Measurements from ENCODE around the gene TAS2R31.
"Not testable (repeated sequence)": the region's sequence is repeated elsewhere in the genome, so short reads cannot be mapped to it uniquely, and the experiment has no call there.

TAS2R31 gene

DNA sequence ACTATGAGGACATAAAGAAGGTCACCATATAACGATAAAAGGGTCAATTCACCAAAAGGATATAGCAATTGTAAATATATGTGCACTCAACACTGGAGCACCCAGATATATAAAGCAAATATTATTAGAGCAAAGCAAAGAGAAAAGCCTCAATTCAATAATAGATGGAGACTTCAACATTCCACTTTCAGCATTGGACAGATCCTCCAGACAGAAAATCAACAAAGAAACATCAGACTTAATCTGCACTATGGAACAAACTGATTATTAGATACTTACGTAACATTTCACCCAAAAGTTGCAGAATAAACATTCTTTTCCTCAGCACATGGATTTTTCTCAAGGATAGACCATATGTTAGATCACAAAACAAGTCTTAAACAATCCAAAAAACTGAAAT, 10.2 kb upstream of the TAS2R31 start:
- H3K9ac ChIP-seq (ENCODE audit: low read depth, low read length, poor library complexity); DNase-seq (ENCODE audit: low spot score); H3K14ac ChIP-seq (ENCODE audit: low read length); H2BK5ac ChIP-seq (ENCODE audit: low read length); H4K8ac ChIP-seq (ENCODE audit: low read depth, low read length); H4K91ac ChIP-seq (ENCODE audit: low read depth, low read length, poor library complexity); H3K23ac ChIP-seq (ENCODE audit: low read depth, low read length, poor library complexity); H2AFZ ChIP-seq (ENCODE audit: low read length); H3K18ac ChIP-seq (ENCODE audit: low read length); H3K4ac ChIP-seq (ENCODE audit: low read length); H3K27ac ChIP-seq (replicated peaks; ENCODE audit: low read length); H3K4me1 ChIP-seq (ENCODE audit: control insufficient read depth in 2 of 2, insufficient read depth in 1 of 2, low read depth in 1 of 2, low read length in 2 of 2); H2BK120ac ChIP-seq (ENCODE audit: low read depth, low read length); H2AK5ac ChIP-seq (ENCODE audit: low read depth, low read length); H3K4me2 ChIP-seq (ENCODE audit: insufficient read depth, low read length, poor library complexity, severe bottlenecking); H2BK12ac ChIP-seq (ENCODE audit: low read length); H2BK15ac ChIP-seq (ENCODE audit: low read length); H3K4me3 ChIP-seq (ENCODE audit: low read length in 2 of 2); H3K79me1 ChIP-seq (ENCODE audit: low read depth, low read length); H3K27me3 ChIP-seq (ENCODE audit: control insufficient read depth in 3 of 3, insufficient read depth in 3 of 3, low read depth in 1 of 3, low read length in 3 of 3): not testable (repeated sequence)
- WGBS, 2 donors (ENCODE audit: extremely low coverage in 2 of 2, insufficient read length in 2 of 2, insufficient replicate concordance in 1 of 2) = no CpG with 5 or more reads among the region's 2 CpGs
- Histone ChIP-seq H3K9me3 (replicated peaks in 1 of 2; ENCODE audit: control insufficient read depth in 2 of 2, insufficient read depth in 1 of 2, low read depth in 1 of 2, low read length in 2 of 2) (peaks cover 0 to 11% of the 10 kb centered on the region in 2 donors), H3K36me3 (replicated peaks in 1 of 2; ENCODE audit: control insufficient read depth in 2 of 2, insufficient read depth in 2 of 2, low read length in 2 of 2) (peaks cover 2 to 33% of the 10 kb centered on the region in 2 donors)

GRCh38 chr12:11040162-11040561, 9.0 kb upstream of the TAS2R31 start:
- no peak overlapping the region for H2AK5ac ChIP-seq (ENCODE audit: low read depth, low read length)
- H4K91ac ChIP-seq (ENCODE audit: low read depth, low read length, poor library complexity) = no peak overlapping the region
- H3K36me3 ChIP-seq (replicated peaks in 1 of 2; ENCODE audit: control insufficient read depth in 2 of 2, insufficient read depth in 2 of 2, low read length in 2 of 2) = peaks cover 2 to 27% of the 10 kb centered on the region in 2 donors
- H3K4me2 ChIP-seq (ENCODE audit: insufficient read depth, low read length, poor library complexity, severe bottlenecking) = no peak overlapping the region
- no peak overlapping the region for H3K4me3 ChIP-seq (ENCODE audit: low read length in 2 of 2)
- no peaks in the 10 kb centered on the region for H3K4me1 ChIP-seq (ENCODE audit: control insufficient read depth in 2 of 2, insufficient read depth in 1 of 2, low read depth in 1 of 2, low read length in 2 of 2)
- no peak overlapping the region for H3K18ac ChIP-seq (ENCODE audit: low read length)
- H2BK120ac ChIP-seq (ENCODE audit: low read depth, low read length) = no peak overlapping the region
- no peak for DNase-seq (ENCODE audit: low spot score)
- no peak overlapping the region for H3K27ac ChIP-seq (replicated peaks; ENCODE audit: low read length)
- no peak overlapping the region for H2AFZ ChIP-seq (ENCODE audit: low read length)
- H3K9me3 ChIP-seq (replicated peaks in 1 of 2; ENCODE audit: control insufficient read depth in 2 of 2, insufficient read depth in 1 of 2, low read depth in 1 of 2, low read length in 2 of 2) = peaks cover 0 to 14% of the 10 kb centered on the region in 2 donors
- no peak overlapping the region for H3K4ac ChIP-seq (ENCODE audit: low read length)
- H3K27me3 ChIP-seq (ENCODE audit: control insufficient read depth in 3 of 3, insufficient read depth in 3 of 3, low read depth in 1 of 3, low read length in 3 of 3) = no peaks in the 10 kb centered on the region
- no peaks in the 10 kb centered on the region for H3K79me1 ChIP-seq (ENCODE audit: low read depth, low read length)
- no peak overlapping the region for H3K14ac ChIP-seq (ENCODE audit: low read length)
- H2BK5ac ChIP-seq (ENCODE audit: low read length) = no peak overlapping the region
- no peak overlapping the region for H2BK15ac ChIP-seq (ENCODE audit: low read length)
- no peak overlapping the region for H3K23ac ChIP-seq (ENCODE audit: low read depth, low read length, poor library complexity)
- no CpG with 5 or more reads among the region's 1 CpG for WGBS, 2 donors (ENCODE audit: extremely low coverage in 2 of 2, insufficient read length in 2 of 2, insufficient replicate concordance in 1 of 2)
- H3K9ac ChIP-seq (ENCODE audit: low read depth, low read length, poor library complexity) = no peak overlapping the region
- no peak overlapping the region for H2BK12ac ChIP-seq (ENCODE audit: low read length)
- H4K8ac ChIP-seq (ENCODE audit: low read depth, low read length) = no peak overlapping the region

- Histone ChIP-seq H3K23ac (ENCODE audit: low read depth, low read length, poor library complexity) (no peak overlapping the region), H2AFZ (ENCODE audit: low read length) (no peak overlapping the region), H3K27me3 (ENCODE audit: control insufficient read depth in 3 of 3, insufficient read depth in 3 of 3, low read depth in 1 of 3, low read length in 3 of 3) (no peaks in the 10 kb centered on the region), H3K79me1 (ENCODE audit: low read depth, low read length) (no peaks in the 10 kb centered on the region), H3K9me3 (replicated peaks in 1 of 2; ENCODE audit: control insufficient read depth in 2 of 2, insufficient read depth in 1 of 2, low read depth in 1 of 2, low read length in 2 of 2) (peaks cover 0 to 11% of the 10 kb centered on the region in 2 donors), H2BK15ac (ENCODE audit: low read length) (no peak overlapping the region), H3K14ac (ENCODE audit: low read length) (no peak overlapping the region), H3K27ac (replicated peaks; ENCODE audit: low read length) (no peak overlapping the region), H3K36me3 (replicated peaks in 1 of 2; ENCODE audit: control insufficient read depth in 2 of 2, insufficient read depth in 2 of 2, low read length in 2 of 2) (peaks cover 2 to 17% of the 10 kb centered on the region in 2 donors), H3K4me2 (ENCODE audit: insufficient read depth, low read length, poor library complexity, severe bottlenecking) (no peak overlapping the region), H2BK120ac (ENCODE audit: low read depth, low read length) (no peak overlapping the region), H3K4ac (ENCODE audit: low read length) (no peak overlapping the region), H2BK5ac (ENCODE audit: low read length) (no peak overlapping the region), H4K8ac (ENCODE audit: low read depth, low read length) (no peak overlapping the region), H4K91ac (ENCODE audit: low read depth, low read length, poor library complexity) (no peak overlapping the region), H2BK12ac (ENCODE audit: low read length) (no peak overlapping the region), H3K18ac (ENCODE audit: low read length) (no peak overlapping the region), H3K4me3 (ENCODE audit: low read length in 2 of 2) (no peak overlapping the region), H2AK5ac (ENCODE audit: low read depth, low read length) (no peak overlapping the region), H3K4me1 (ENCODE audit: control insufficient read depth in 2 of 2, insufficient read depth in 1 of 2, low read depth in 1 of 2, low read length in 2 of 2) (no peaks in the 10 kb centered on the region), H3K9ac (ENCODE audit: low read depth, low read length, poor library complexity) (no peak overlapping the region)
- no CpG with 5 or more reads among the region's 3 CpGs for WGBS, 2 donors (ENCODE audit: extremely low coverage in 2 of 2, insufficient read length in 2 of 2, insufficient replicate concordance in 1 of 2)
- DNase-seq (ENCODE audit: low spot score) = no peak
These were observed 8.0 kb upstream of the TAS2R31 start for GRCh38 chr12:11039171-11039570.

DNA sequence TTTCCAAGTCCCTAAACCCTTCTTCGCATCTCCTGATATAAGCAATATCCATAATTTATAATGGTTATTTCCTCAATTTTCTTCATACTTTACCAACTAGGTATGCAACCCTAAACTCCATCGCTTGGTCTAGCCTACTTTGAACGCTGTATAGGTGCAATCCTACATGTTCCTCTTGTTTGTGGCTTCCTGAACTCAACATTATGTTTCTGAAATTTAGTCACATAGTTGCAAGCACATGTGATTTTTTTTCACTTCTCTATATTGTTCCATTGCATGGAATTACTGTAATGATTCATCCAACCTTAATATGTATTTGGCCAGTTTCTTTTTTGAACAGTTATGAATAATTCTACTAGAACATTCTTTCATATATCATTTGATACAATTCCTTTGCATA, 2.8 kb upstream of the TAS2R31 start:
- not testable (repeated sequence) for H3K79me1 ChIP-seq (ENCODE audit: low read depth, low read length); DNase-seq (ENCODE audit: low spot score); H4K91ac ChIP-seq (ENCODE audit: low read depth, low read length, poor library complexity); H3K9me3 ChIP-seq (replicated peaks in 1 of 2; ENCODE audit: control insufficient read depth in 2 of 2, insufficient read depth in 1 of 2, low read depth in 1 of 2, low read length in 2 of 2); H3K18ac ChIP-seq (ENCODE audit: low read length); H2BK5ac ChIP-seq (ENCODE audit: low read length); H3K27me3 ChIP-seq (ENCODE audit: control insufficient read depth in 3 of 3, insufficient read depth in 3 of 3, low read depth in 1 of 3, low read length in 3 of 3); H2BK15ac ChIP-seq (ENCODE audit: low read length); H3K4me1 ChIP-seq (ENCODE audit: control insufficient read depth in 2 of 2, insufficient read depth in 1 of 2, low read depth in 1 of 2, low read length in 2 of 2); H2BK120ac ChIP-seq (ENCODE audit: low read depth, low read length); H3K27ac ChIP-seq (replicated peaks; ENCODE audit: low read length); H2AFZ ChIP-seq (ENCODE audit: low read length); H3K14ac ChIP-seq (ENCODE audit: low read length); H2AK5ac ChIP-seq (ENCODE audit: low read depth, low read length); H4K8ac ChIP-seq (ENCODE audit: low read depth, low read length); H3K4me3 ChIP-seq (ENCODE audit: low read length in 2 of 2); H3K4ac ChIP-seq (ENCODE audit: low read length); H3K23ac ChIP-seq (ENCODE audit: low read depth, low read length, poor library complexity); H3K9ac ChIP-seq (ENCODE audit: low read depth, low read length, poor library complexity); H3K4me2 ChIP-seq (ENCODE audit: insufficient read depth, low read length, poor library complexity, severe bottlenecking); H2BK12ac ChIP-seq (ENCODE audit: low read length)
- H3K36me3 ChIP-seq (replicated peaks in 1 of 2; ENCODE audit: control insufficient read depth in 2 of 2, insufficient read depth in 2 of 2, low read length in 2 of 2) = peaks cover 2 to 16% of the 10 kb centered on the region in 2 donors
- no CpG with 5 or more reads among the region's 3 CpGs for WGBS, 2 donors (ENCODE audit: extremely low coverage in 2 of 2, insufficient read length in 2 of 2, insufficient replicate concordance in 1 of 2)
